ENCODE results near the gene SLC17A1.

The SLC17A1 gene

DNA sequence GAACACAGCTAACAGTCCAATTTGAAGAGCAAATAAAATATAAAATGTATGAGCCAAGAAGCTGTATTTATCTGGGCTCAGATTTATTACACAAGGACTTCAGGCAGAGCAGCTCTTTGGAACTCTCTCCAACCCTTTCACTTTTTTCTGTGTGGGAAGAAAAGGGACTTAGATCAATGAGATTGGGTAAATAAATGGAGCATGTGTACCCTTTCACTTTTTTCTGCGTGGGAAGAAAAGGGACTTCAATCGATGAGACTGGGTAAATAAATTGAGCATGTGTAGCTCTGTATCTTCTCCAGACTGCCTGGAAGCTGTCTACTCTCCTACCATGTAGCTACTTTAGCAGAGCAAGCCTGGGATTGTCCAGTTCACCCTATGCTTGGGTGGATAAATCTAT, 31.5 kb upstream of the SLC17A1 start:
- Histone ChIP-seq H3K4me3 (ENCODE audit: low read depth, low read length) (no peak overlapping the region), H3K9me3 (ENCODE audit: control insufficient read depth, insufficient read depth, low read length) (no peaks in the 10 kb centered on the region), H3K4me1 (ENCODE audit: control insufficient read depth, insufficient read depth, low read length) (no peaks in the 10 kb centered on the region), H3K27me3 (ENCODE audit: control insufficient read depth, insufficient read depth, low read length) (no peaks in the 10 kb centered on the region), H3K9ac (ENCODE audit: low read depth, low read length) (no peak overlapping the region), H3K36me3 (ENCODE audit: control insufficient read depth, insufficient read depth, low read length) (no peaks in the 10 kb centered on the region)

- no peaks in the 10 kb centered on the region for H3K27me3 ChIP-seq (ENCODE audit: control insufficient read depth, insufficient read depth, low read length)
- no peaks in the 10 kb centered on the region for H3K36me3 ChIP-seq (ENCODE audit: control insufficient read depth, insufficient read depth, low read length)
- H3K4me1 ChIP-seq (ENCODE audit: control insufficient read depth, insufficient read depth, low read length) = no peaks in the 10 kb centered on the region
- H3K9me3 ChIP-seq (ENCODE audit: control insufficient read depth, insufficient read depth, low read length) = no peaks in the 10 kb centered on the region
- H3K9ac ChIP-seq (ENCODE audit: low read depth, low read length) = no peak overlapping the region
- no peak overlapping the region for H3K4me3 ChIP-seq (ENCODE audit: low read depth, low read length)
Observed at GRCh38 chr6:25862199-25862598, 30.3 kb upstream of the SLC17A1 start.

GRCh38 chr6:25852756-25853155, 20.9 kb upstream of the SLC17A1 start:
- Histone ChIP-seq H3K4me3 (ENCODE audit: low read depth, low read length) (no peak overlapping the region), H3K9ac (ENCODE audit: low read depth, low read length) (no peak overlapping the region), H3K9me3 (ENCODE audit: control insufficient read depth, insufficient read depth, low read length) (no peaks in the 10 kb centered on the region), H3K27me3 (ENCODE audit: control insufficient read depth, insufficient read depth, low read length) (no peaks in the 10 kb centered on the region), H3K36me3 (ENCODE audit: control insufficient read depth, insufficient read depth, low read length) (no peaks in the 10 kb centered on the region), H3K4me1 (ENCODE audit: control insufficient read depth, insufficient read depth, low read length) (peaks cover 4% of the 10 kb centered on the region)

DNA sequence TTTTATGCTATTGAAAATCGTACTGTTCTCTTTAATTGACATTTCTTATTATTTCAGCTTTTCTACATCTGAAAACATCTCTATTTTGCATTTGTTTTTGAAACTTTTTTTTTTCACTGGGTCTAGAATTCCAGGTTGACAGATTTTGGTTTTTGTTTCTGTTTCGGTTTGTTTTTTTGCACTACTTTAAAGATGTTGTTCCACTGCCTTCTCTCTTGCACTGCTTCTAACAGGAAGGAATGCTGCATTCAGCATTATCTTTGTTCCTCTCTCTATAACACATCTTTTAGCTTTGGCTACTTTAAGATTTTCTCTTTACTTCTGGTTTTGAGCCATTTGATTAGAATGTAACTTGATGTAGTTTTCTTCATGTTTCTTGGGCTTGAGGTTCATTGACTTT, 20.1 kb upstream of the SLC17A1 start:
- peaks cover 4% of the 10 kb centered on the region for H3K4me1 ChIP-seq (ENCODE audit: control insufficient read depth, insufficient read depth, low read length)
- no peaks in the 10 kb centered on the region for H3K27me3 ChIP-seq (ENCODE audit: control insufficient read depth, insufficient read depth, low read length)
- no peaks in the 10 kb centered on the region for H3K9me3 ChIP-seq (ENCODE audit: control insufficient read depth, insufficient read depth, low read length)
- H3K4me3 ChIP-seq (ENCODE audit: low read depth, low read length) = no peak overlapping the region
- no peaks in the 10 kb centered on the region for H3K36me3 ChIP-seq (ENCODE audit: control insufficient read depth, insufficient read depth, low read length)
- H3K9ac ChIP-seq (ENCODE audit: low read depth, low read length) = no peak overlapping the region

- no peaks in the 10 kb centered on the region for H3K4me1 ChIP-seq (ENCODE audit: control insufficient read depth, insufficient read depth, low read length)
- no peak overlapping the region for H3K4me3 ChIP-seq (ENCODE audit: low read depth, low read length)
Observed at GRCh38 chr6:25844518-25844917, 12.7 kb upstream of the SLC17A1 start.

GRCh38 chr6:25842526-25842925, 10.7 kb upstream of the SLC17A1 start:
- no peaks in the 10 kb centered on the region for H3K9me3 ChIP-seq (ENCODE audit: control insufficient read depth, insufficient read depth, low read length)
- no peak overlapping the region for H3K4me3 ChIP-seq (ENCODE audit: low read depth, low read length)
- H3K4me1 ChIP-seq (ENCODE audit: control insufficient read depth, insufficient read depth, low read length) = no peaks in the 10 kb centered on the region
- no peaks in the 10 kb centered on the region for H3K36me3 ChIP-seq (ENCODE audit: control insufficient read depth, insufficient read depth, low read length)
- H3K27me3 ChIP-seq (ENCODE audit: control insufficient read depth, insufficient read depth, low read length) = no peaks in the 10 kb centered on the region
- H3K9ac ChIP-seq (ENCODE audit: low read depth, low read length) = no peak overlapping the region

More at GRCh38 chr6:25844518-25844917, 12.7 kb upstream of the SLC17A1 start:
- H3K9me3 ChIP-seq (ENCODE audit: control insufficient read depth, insufficient read depth, low read length) = no peaks in the 10 kb centered on the region
- no peak overlapping the region for H3K9ac ChIP-seq (ENCODE audit: low read depth, low read length)
- no peaks in the 10 kb centered on the region for H3K36me3 ChIP-seq (ENCODE audit: control insufficient read depth, insufficient read depth, low read length)
- H3K27me3 ChIP-seq (ENCODE audit: control insufficient read depth, insufficient read depth, low read length) = no peaks in the 10 kb centered on the region

DNA sequence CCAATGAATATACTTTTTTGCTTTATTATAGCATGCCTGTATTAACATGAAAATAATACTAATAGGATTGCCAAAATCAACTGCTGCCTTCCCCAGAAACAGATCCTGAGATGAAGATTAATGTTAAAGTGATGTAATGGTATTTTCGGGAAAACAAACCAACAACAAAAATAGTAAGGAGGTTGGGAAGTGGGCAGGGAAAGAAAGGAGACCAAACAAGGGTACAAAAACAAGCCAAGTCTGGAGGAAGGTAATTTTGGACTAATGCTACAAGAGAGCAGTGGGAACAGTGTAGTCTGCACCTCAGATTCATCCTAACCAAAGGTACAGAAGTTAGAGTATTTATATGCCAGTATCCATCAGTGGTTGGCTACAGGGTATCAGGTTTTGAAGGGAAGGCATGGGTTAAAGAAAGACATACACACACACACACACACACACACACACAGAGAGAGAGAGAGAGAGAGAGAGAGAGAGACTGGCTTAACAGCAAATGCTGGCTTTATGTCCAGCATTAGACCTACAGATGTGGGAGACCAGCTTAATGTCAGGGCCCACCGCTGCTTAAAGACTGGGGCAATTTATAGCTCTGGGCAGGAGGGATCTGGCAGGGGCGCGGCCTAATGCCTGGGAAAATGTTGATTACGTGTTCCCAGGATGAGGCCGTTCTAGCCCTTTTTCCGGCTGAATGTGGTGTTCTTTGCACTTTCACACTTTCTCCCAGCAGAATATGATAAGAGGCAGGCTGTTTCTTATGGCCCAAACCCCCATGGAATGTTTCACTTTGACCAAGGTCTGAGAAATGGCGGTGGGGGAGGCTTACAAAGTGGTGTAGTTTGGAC, 3.8 kb upstream of the SLC17A1 start:
- Histone ChIP-seq H3K9ac (ENCODE audit: low read depth, low read length) (no peak overlapping the region), H3K9me3 (ENCODE audit: control insufficient read depth, insufficient read depth, low read length) (no peaks in the 10 kb centered on the region), H3K27me3 (ENCODE audit: control insufficient read depth, insufficient read depth, low read length) (no peaks in the 10 kb centered on the region), H3K4me3 (ENCODE audit: low read depth, low read length) (no peak overlapping the region), H3K4me1 (ENCODE audit: control insufficient read depth, insufficient read depth, low read length) (no peaks in the 10 kb centered on the region), H3K36me3 (ENCODE audit: control insufficient read depth, insufficient read depth, low read length) (no peaks in the 10 kb centered on the region)

- H3K27me3 ChIP-seq (ENCODE audit: control insufficient read depth, insufficient read depth, low read length) = no peaks in the 10 kb centered on the region
- no peak overlapping the region for H3K9ac ChIP-seq (ENCODE audit: low read depth, low read length)
- no peak overlapping the region for H3K4me3 ChIP-seq (ENCODE audit: low read depth, low read length)
Observed at GRCh38 chr6:25834950-25835349, 3.1 kb upstream of the SLC17A1 start.

DNA sequence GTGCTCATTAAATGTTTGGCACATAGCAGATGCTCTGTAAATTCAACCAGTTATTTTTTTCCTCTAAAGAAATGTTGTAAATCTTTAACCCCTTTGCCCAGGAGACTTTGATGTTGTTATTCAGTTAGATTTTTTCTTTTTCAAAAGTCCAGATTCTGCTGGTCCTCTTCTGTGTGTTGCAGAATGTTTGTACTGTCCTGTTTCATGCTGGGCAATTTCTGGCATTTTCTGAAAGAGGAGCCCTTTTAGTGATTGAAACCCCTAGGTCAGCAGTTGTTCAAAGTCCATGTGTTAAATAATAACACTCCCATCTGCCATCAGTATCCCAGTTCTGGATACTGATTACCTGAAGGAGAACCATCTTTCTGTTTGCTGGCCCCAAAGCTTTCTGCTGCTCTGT, 1.3 kb upstream of the SLC17A1 start:
- Histone ChIP-seq H3K27me3 (ENCODE audit: control insufficient read depth, insufficient read depth, low read length) (no peaks in the 10 kb centered on the region), H3K9me3 (ENCODE audit: control insufficient read depth, insufficient read depth, low read length) (no peaks in the 10 kb centered on the region), H3K4me1 (ENCODE audit: control insufficient read depth, insufficient read depth, low read length) (no peaks in the 10 kb centered on the region), H3K4me3 (ENCODE audit: low read depth, low read length) (no peak overlapping the region), H3K36me3 (ENCODE audit: control insufficient read depth, insufficient read depth, low read length) (no peaks in the 10 kb centered on the region), H3K9ac (ENCODE audit: low read depth, low read length) (no peak overlapping the region)

More at GRCh38 chr6:25834950-25835349, 3.1 kb upstream of the SLC17A1 start:
- no peaks in the 10 kb centered on the region for H3K36me3 ChIP-seq (ENCODE audit: control insufficient read depth, insufficient read depth, low read length)
- H3K4me1 ChIP-seq (ENCODE audit: control insufficient read depth, insufficient read depth, low read length) = no peaks in the 10 kb centered on the region
- no peaks in the 10 kb centered on the region for H3K9me3 ChIP-seq (ENCODE audit: control insufficient read depth, insufficient read depth, low read length)

DNA sequence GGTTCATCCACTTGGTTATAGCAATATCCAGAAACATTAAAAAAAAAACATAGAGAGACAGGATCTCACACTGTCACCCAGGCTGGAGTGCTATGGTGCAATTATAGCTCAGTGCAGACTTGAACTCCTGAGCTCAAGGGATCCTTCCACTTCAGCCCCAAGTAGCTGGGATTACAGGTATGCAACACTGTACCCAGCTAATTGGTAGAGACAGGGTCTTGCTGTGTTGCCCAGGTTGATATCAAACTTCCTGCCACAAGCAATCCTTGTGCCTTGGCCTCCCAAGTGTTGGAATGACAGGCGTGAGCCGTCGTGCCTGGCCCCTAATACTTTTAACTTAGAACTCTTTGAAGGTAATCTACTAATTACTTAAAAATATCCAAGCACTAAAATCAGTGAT, 818 bp upstream of the SLC17A1 start:
- Histone ChIP-seq H3K4me3 (ENCODE audit: low read depth, low read length) (no peak overlapping the region), H3K27me3 (ENCODE audit: control insufficient read depth, insufficient read depth, low read length) (no peaks in the 10 kb centered on the region), H3K9me3 (ENCODE audit: control insufficient read depth, insufficient read depth, low read length) (no peaks in the 10 kb centered on the region), H3K9ac (ENCODE audit: low read depth, low read length) (no peak overlapping the region), H3K4me1 (ENCODE audit: control insufficient read depth, insufficient read depth, low read length) (no peaks in the 10 kb centered on the region), H3K36me3 (ENCODE audit: control insufficient read depth, insufficient read depth, low read length) (no peaks in the 10 kb centered on the region)

- Histone ChIP-seq H3K36me3 (ENCODE audit: control insufficient read depth, insufficient read depth, low read length) (no peaks in the 10 kb centered on the region), H3K27me3 (ENCODE audit: control insufficient read depth, insufficient read depth, low read length) (no peaks in the 10 kb centered on the region), H3K4me3 (ENCODE audit: low read depth, low read length) (no peak overlapping the region), H3K4me1 (ENCODE audit: control insufficient read depth, insufficient read depth, low read length) (no peaks in the 10 kb centered on the region), H3K9ac (ENCODE audit: low read depth, low read length) (no peak overlapping the region), H3K9me3 (ENCODE audit: control insufficient read depth, insufficient read depth, low read length) (no peaks in the 10 kb centered on the region)
Observed at GRCh38 chr6:25832307-25832662, 433 bp upstream of the SLC17A1 start.

- Histone ChIP-seq H3K36me3 (ENCODE audit: control insufficient read depth, insufficient read depth, low read length) (no peaks in the 10 kb centered on the region), H3K4me1 (ENCODE audit: control insufficient read depth, insufficient read depth, low read length) (no peaks in the 10 kb centered on the region), H3K9ac (ENCODE audit: low read depth, low read length) (no peak overlapping the region), H3K27me3 (ENCODE audit: control insufficient read depth, insufficient read depth, low read length) (no peaks in the 10 kb centered on the region), H3K9me3 (ENCODE audit: control insufficient read depth, insufficient read depth, low read length) (no peaks in the 10 kb centered on the region), H3K4me3 (ENCODE audit: low read depth, low read length) (no peak overlapping the region)
Observed at GRCh38 chr6:25830458-25830857, 1.4 kb downstream of the SLC17A1 start.

Data from iPS-15b (cell line).